ENCODE results near the gene HTR3C. TPM values are rescaled to one million over a fixed set of nuclear protein-coding genes. Genes with fewer than 3 reads are reported as not detected.
"Not testable (repeated sequence)": the region's sequence is repeated elsewhere in the genome, so short reads cannot be mapped to it uniquely, and the experiment has no call there.

HTR3C gene
- total RNA-seq, 1 experiment from 2014 or later, result not detected

GRCh38 chr3:184022323-184022722, 30.5 kb upstream of the HTR3C start:
- POLR2A ChIA-PET, result no interaction called here
- CTCF ChIA-PET, result no interaction called here
- no peak for TF ChIP-seq CTCF (IDR thresholded peaks at IDR 0.05; ENCODE audit: unreplicated experiment)
- no peaks in the 10 kb centered on the region for H3K9me3 Mint-ChIP-seq (ENCODE audit: unreplicated experiment)
- no peak overlapping the region for H3K27ac Mint-ChIP-seq (ENCODE audit: low read depth, unreplicated experiment)
- intact Hi-C loops (cut with micrococcal nuclease), result no loop called here
- no peak overlapping the region for H3K4me3 Mint-ChIP-seq (ENCODE audit: unreplicated experiment)
- H3K27me3 Mint-ChIP-seq (ENCODE audit: insufficient read depth, unreplicated experiment), result peaks cover 12% of the 10 kb centered on the region
- H3K36me3 Mint-ChIP-seq (ENCODE audit: insufficient read depth, unreplicated experiment), result no peaks in the 10 kb centered on the region
- DNase-seq (ENCODE audit: unreplicated experiment), result no peak
- H3K4me1 Mint-ChIP-seq (ENCODE audit: insufficient read depth, unreplicated experiment), result peaks cover 5% of the 10 kb centered on the region
- BruUV-seq (replicated peaks), result no TSS peak

GRCh38 chr3:184025256-184025655, 27.6 kb upstream of the HTR3C start:
- CTCF ChIA-PET; H3K27ac Mint-ChIP-seq (ENCODE audit: low read depth, unreplicated experiment); H3K36me3 Mint-ChIP-seq (ENCODE audit: insufficient read depth, unreplicated experiment); intact Hi-C loops (cut with micrococcal nuclease); H3K4me3 Mint-ChIP-seq (ENCODE audit: unreplicated experiment); H3K9me3 Mint-ChIP-seq (ENCODE audit: unreplicated experiment); BruUV-seq (replicated peaks); H3K4me1 Mint-ChIP-seq (ENCODE audit: insufficient read depth, unreplicated experiment); DNase-seq (ENCODE audit: unreplicated experiment); POLR2A ChIA-PET: not testable (repeated sequence)
- H3K27me3 Mint-ChIP-seq (ENCODE audit: insufficient read depth, unreplicated experiment), result peaks cover 11% of the 10 kb centered on the region

GRCh38 chr3:184028275-184028890, 24.5 kb upstream of the HTR3C start:
- H3K27ac Mint-ChIP-seq (ENCODE audit: low read depth, unreplicated experiment); POLR2A ChIA-PET; H3K4me1 Mint-ChIP-seq (ENCODE audit: insufficient read depth, unreplicated experiment); intact Hi-C loops (cut with micrococcal nuclease); DNase-seq (ENCODE audit: unreplicated experiment); H3K4me3 Mint-ChIP-seq (ENCODE audit: unreplicated experiment); H3K36me3 Mint-ChIP-seq (ENCODE audit: insufficient read depth, unreplicated experiment); BruUV-seq (replicated peaks); H3K9me3 Mint-ChIP-seq (ENCODE audit: unreplicated experiment): not testable (repeated sequence)
- H3K27me3 Mint-ChIP-seq (ENCODE audit: insufficient read depth, unreplicated experiment), result peaks cover 22% of the 10 kb centered on the region
- CTCF ChIA-PET, result interaction anchor here (0.6 kb wide), 1 partner anchor 100 kb away, joined by 4 read pairs; no protein-coding TSS in a partner anchor

GRCh38 chr3:184029443-184029842, 23.4 kb upstream of the HTR3C start:
- TF ChIP-seq CTCF (IDR thresholded peaks at IDR 0.05; ENCODE audit: unreplicated experiment), result no peak
- Mint-ChIP-seq H3K4me3 (ENCODE audit: unreplicated experiment) (no peak overlapping the region), H3K27ac (ENCODE audit: low read depth, unreplicated experiment) (no peak overlapping the region), H3K4me1 (ENCODE audit: insufficient read depth, unreplicated experiment) (no peaks in the 10 kb centered on the region), H3K27me3 (ENCODE audit: insufficient read depth, unreplicated experiment) (peaks cover 30% of the 10 kb centered on the region), H3K36me3 (ENCODE audit: insufficient read depth, unreplicated experiment) (no peaks in the 10 kb centered on the region), H3K9me3 (ENCODE audit: unreplicated experiment) (no peaks in the 10 kb centered on the region)
- ChIA-PET POLR2A (interaction anchor here (0.6 to 1.4 kb wide), 4 partner anchors 10 to 1717 kb away, joined by 3 to 4 read pairs (median 3); partner anchors contain the start of gene EIF2B5), CTCF (interaction anchor here (1.2 kb wide), 1 partner anchor 11 kb away, joined by 5 read pairs; the partner anchor contains the start of gene ABCC5)
- peak; percentile 50 for DNase-seq (ENCODE audit: unreplicated experiment)
- no TSS peak for BruUV-seq (replicated peaks)
- intact Hi-C loops (cut with micrococcal nuclease), result no loop called here

GRCh38 chr3:184030536-184030935, 22.3 kb upstream of the HTR3C start:
- no peaks in the 10 kb centered on the region for H3K9me3 Mint-ChIP-seq (ENCODE audit: unreplicated experiment)
- no peak for TF ChIP-seq CTCF (IDR thresholded peaks at IDR 0.05; ENCODE audit: unreplicated experiment)
- H3K36me3 Mint-ChIP-seq (ENCODE audit: insufficient read depth, unreplicated experiment), result no peaks in the 10 kb centered on the region
- POLR2A ChIA-PET, result interaction anchor here (0.8 to 1.4 kb wide), 2 partner anchors 13 to 104 kb away, joined by 3 read pairs; partner anchors contain the start of gene EIF2B5
- H3K27me3 Mint-ChIP-seq (ENCODE audit: insufficient read depth, unreplicated experiment), result peaks cover 34% of the 10 kb centered on the region
- H3K27ac Mint-ChIP-seq (ENCODE audit: low read depth, unreplicated experiment), result no peak overlapping the region
- CTCF ChIA-PET, result interaction anchor here (1.2 kb wide), 1 partner anchor 12 kb away, joined by 5 read pairs; the partner anchor contains the start of gene ABCC5
- H3K4me3 Mint-ChIP-seq (ENCODE audit: unreplicated experiment), result no peak overlapping the region
- DNase-seq (ENCODE audit: unreplicated experiment), result no peak
- intact Hi-C loops (cut with micrococcal nuclease), result loop anchor here (10.0 kb wide), 1 partner anchor 104 kb away; the partner anchor contains the start of gene EIF2B5
- no peaks in the 10 kb centered on the region for H3K4me1 Mint-ChIP-seq (ENCODE audit: insufficient read depth, unreplicated experiment)
- no TSS peak for BruUV-seq (replicated peaks)
